RCC 7860 (cell line): ENCODE data around the gene LYST.

Experiments used
- DNase-seq: peaks from one replicate; pipeline ENCODE4 v3.0.0-alpha.2; 2015; ENCODE audit warnings: low spot score
- FAIRE-seq: peaks from 2 replicates; lab custom pipeline; 2012; peaks lifted over from hg19 to GRCh38; lab: Jason Lieb, UNC

The LYST gene

GRCh38 chr1:235613602-235614001, 253.1 kb downstream of the LYST start:
- no peak for FAIRE-seq
- no peak for DNase-seq

GRCh38 chr1:235612761-235613160, 253.9 kb downstream of the LYST start:
- FAIRE-seq (no peak), DNase-seq (no peak)
